Kidney epithelial cell (primary cell): Measurements from ENCODE around the gene MRPL24. TPM values are rescaled to one million over a fixed set of nuclear protein-coding genes. Genes with fewer than 3 reads are reported as not detected.

Source experiments
- DNase-seq: peaks from one replicate; pipeline ENCODE4 v3.0.0-alpha.2; 2010; ENCODE audit warnings: low read depth
- H3K27me3 ChIP-seq: 2 replicates; pipeline ENCODE4 v1.6.0; 2011; ENCODE audit warnings: low read length; ENCODE audit not compliant: control insufficient read depth, insufficient read depth
- H3K36me3 ChIP-seq: 2 replicates; pipeline ENCODE4 v1.5.1; 2011; ENCODE audit warnings: low read length; ENCODE audit not compliant: control insufficient read depth, insufficient read depth
- H3K4me3 ChIP-seq: 2 replicates; pipeline ENCODE4 v1.5.1; 2011; ENCODE audit warnings: low read depth, mild to moderate bottlenecking, control low read depth, low read length
- CTCF ChIP-seq: IDR thresholded peaks from 2 replicates; pipeline ENCODE4 v1.5.1; 2011; ENCODE audit warnings: mild to moderate bottlenecking, moderate library complexity, low read length, control low read depth, inconsistent platforms; ENCODE audit not compliant: insufficient read depth, poor library complexity, severe bottlenecking
- total RNA-seq: library from RNA; depleted of rRNA; stranded (reverse); fragments of >200 nt; gene quantifications from 2 replicates; pipeline ENCODE4 v1.2.3, GENCODE V29; 2015

MRPL24 gene
- total RNA-seq, 1 donor from 2014 or later, result 62.2 TPM

GRCh38 chr1:156756355-156756754 lies 15.5 kb upstream of the MRPL24 start:
- no peaks in the 10 kb centered on the region for H3K27me3 ChIP-seq
- H3K4me3 ChIP-seq, result no peak overlapping the region
- TF ChIP-seq CTCF, result no peak
- no peaks in the 10 kb centered on the region for H3K36me3 ChIP-seq
- DNase-seq, result no peak

GRCh38 chr1:156755527-156755950 lies 14.7 kb upstream of the MRPL24 start:
- Histone ChIP-seq H3K27me3 (no peaks in the 10 kb centered on the region), H3K36me3 (no peaks in the 10 kb centered on the region), H3K4me3 (no peak overlapping the region)
- DNase-seq, result no peak
- no peak for TF ChIP-seq CTCF

GRCh38 chr1:156754219-156754618 lies 13.3 kb upstream of the MRPL24 start:
- H3K36me3 ChIP-seq, result no peaks in the 10 kb centered on the region
- TF ChIP-seq CTCF, result no peak
- DNase-seq, result no peak
- H3K4me3 ChIP-seq, result no peak overlapping the region
- no peaks in the 10 kb centered on the region for H3K27me3 ChIP-seq

- TF ChIP-seq CTCF, result no peak
- no peaks in the 10 kb centered on the region for H3K27me3 ChIP-seq
- no peak overlapping the region for H3K4me3 ChIP-seq
- H3K36me3 ChIP-seq, result no peaks in the 10 kb centered on the region
- DNase-seq, result no peak
These were observed 12.1 kb upstream of the MRPL24 start for GRCh38 chr1:156752843-156753482.

- no peaks in the 10 kb centered on the region for H3K27me3 ChIP-seq
- H3K4me3 ChIP-seq, result peak overlapping the region; percentile 96
- no peak for TF ChIP-seq CTCF
- no peaks in the 10 kb centered on the region for H3K36me3 ChIP-seq
- DNase-seq, result peak; percentile 64
These were observed 11.0 kb upstream of the MRPL24 start for GRCh38 chr1:156751757-156752481.

GRCh38 chr1:156751451-156751756 lies 10.5 kb upstream of the MRPL24 start, which contains the start of gene HDGF:
Gene HDGF, minus strand, starts transcription at chr1:156751675. Its CDS starts 246 bp downstream, at chr1:156751429.
- Histone ChIP-seq H3K4me3 (peak within 1 kb of the TSS; percentile 96), H3K36me3 (no peaks in the 10 kb centered on the region), H3K27me3 (no peaks in the 10 kb centered on the region)
- DNase-seq, result no peak
- TF ChIP-seq CTCF, result no peak
